Lower leg skin (tissue), 3 donors: ENCODE data around the gene ACSF3.

Experiments used
- CTCF ChIP-seq, 3 donors: fragments of 450-650 bp; IDR thresholded peaks; one replicate each; pipeline ENCODE4 v1.5.1; 2016; ENCODE audit warnings: antibody characterized with exemption in 3 of 3, mild to moderate bottlenecking in 3 of 3, moderate library complexity in 2 of 3
- POLR2A ChIP-seq, 2 donors: fragments of 450-650 bp; IDR thresholded peaks; one replicate each; pipeline ENCODE4 v1.6.1; 2016 to 2017; ENCODE audit warnings: antibody characterized with exemption in 2 of 2, mild to moderate bottlenecking in 1 of 2, moderate library complexity in 1 of 2

DNA sequence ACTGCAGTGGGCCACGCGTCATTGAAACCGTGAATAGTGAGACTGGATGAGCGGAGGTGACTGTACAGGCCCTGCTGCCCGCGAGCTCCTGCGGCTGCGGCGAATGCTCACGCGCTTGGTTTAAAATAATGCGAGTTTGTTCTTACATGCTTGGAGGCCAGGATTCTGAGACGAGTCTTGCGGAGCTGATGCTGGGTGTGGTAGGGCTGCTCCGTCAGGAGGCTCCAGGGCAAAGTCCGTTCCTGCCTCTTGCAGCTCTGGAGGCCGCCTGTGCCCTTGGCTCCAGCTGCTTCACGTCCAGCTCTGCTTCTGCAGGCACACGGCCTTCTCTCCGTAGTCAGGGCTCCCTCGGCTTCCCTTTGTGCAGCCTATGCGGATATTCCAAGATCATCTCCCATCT lies 9.5 kb downstream of the ACSF3 start:
- TF ChIP-seq CTCF (IDR thresholded peaks at IDR 0.05) (no peak), POLR2A (IDR thresholded peaks at IDR 0.05) (no peak)
